Stimulated activated CD8-positive, alpha-beta memory T cell treated with anti-CD3 and anti-CD28 coated beads, Interleukin-15, amount 100 ng/mL, for 4 hours (primary cell): Measurements from ENCODE around the gene GLYATL1.

Experiments used
- DNase-seq, 2 donors: peaks; one replicate each; pipeline ENCODE4 v3.0.0-alpha.2; 2020; ENCODE audit warnings: low read depth in 2 of 2

Gene GLYATL1

GRCh38 chr11:58939277-58939676 is at the start of gene GLYATL1:
Gene GLYATL1, plus strand, starts transcription at chr11:58939488. Its CDS starts 7,600 bp downstream, at chr11:58947088.
- no peak for DNase-seq

DNA sequence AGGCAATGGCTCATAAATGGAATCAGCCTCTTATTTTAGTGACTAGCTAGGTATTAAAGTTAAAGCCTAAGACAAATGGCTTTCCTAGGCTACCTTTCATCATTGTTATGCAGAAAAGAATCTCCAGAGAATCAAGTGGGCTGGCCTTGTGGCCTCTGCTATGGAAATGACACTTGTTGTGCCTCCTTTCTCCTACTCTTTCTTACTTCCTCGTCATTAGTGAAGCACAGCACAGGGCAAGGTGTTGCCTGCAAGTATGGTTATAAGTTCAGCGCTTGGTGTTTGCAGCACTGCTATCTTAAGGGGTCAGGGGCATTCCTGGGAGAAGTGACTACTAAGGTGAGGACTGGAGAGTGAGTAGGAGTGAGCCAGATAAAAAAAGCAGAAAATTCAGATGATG is 45.4 kb upstream of the GLYATL1 start:
- no peak for DNase-seq

- DNase-seq = no peak
These were observed 41.2 kb upstream of the GLYATL1 start for GRCh38 chr11:58898106-58898505.

DNA sequence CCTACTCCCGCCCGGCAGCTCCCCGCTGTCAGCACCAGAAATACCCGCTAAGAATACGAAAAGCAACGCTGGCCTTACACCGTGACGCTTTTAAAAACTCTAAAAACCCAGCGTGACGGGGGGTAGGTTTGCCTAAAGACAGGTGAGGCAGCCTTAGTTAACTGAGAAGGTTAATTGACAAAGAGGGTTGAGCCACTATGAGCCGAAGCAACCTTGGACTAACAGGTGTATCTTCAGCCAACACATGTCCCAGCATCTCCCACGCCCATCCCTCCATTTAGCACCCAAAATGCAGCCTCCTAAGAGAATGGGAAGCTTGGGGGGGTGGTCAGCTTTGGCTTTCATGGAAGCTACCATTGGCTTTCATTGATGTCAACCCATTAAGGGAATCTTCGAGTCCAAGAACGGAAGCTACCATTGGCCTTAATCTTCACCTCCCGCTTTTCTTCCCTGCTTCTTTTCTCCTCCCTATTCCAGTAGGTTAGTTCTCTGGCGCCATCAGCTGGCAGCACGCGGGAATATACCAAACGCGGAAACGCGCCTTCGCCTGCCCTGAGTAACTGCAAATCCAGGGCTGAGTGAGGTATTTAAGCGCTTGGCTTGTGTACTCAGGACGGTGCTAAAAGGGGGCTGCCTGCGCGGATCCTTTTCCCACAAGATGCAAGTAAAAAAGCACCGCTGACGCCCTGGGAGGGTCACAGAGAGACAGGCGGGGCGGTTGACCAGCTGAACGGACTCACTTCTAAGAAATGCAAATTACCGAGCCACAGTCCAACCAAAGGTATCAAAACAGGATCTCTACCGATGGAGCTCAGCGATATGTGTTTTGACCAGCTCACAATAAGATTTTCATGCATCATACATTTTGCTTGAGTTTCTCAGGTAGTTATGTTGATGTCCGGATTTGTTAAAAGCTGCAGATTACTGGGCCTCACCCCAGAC is 38.5 kb upstream of the GLYATL1 start:
- no peak for DNase-seq

GRCh38 chr11:58902881-58903280 is 36.4 kb upstream of the GLYATL1 start:
- DNase-seq = no peak

DNA sequence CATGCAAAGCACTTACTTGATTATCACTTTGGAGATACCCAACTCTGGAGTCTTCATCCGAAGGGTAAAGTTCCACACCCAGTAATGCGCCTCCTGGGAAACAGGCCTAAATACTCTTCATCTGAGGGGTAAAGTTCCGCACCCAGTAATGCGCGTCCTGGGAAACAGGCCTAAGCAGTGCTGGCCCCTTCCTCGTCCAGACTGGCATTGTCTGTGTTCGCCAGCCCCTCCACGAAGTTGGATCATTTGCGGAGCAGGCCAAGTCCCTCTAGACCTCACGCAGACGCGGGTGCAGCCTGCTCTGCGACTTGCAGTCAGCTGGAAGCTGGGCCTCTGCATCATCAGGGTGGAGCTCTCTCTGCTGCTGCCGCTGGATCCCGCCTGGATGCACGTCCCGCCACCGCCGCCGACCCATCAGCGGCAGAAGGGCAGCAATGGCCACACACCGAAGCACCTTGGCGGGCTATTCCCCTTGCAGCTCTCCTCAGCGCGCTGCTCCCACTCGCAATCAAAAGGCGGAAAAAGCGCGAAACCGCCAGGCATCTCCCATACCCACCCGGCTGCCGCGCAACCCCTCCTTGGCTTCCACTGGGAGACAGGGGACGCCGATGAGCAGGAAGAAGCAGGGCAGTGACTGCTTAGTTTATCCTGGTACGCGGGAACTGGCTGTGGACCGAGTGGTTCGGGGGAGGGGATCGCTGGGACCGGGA is 34.1 kb upstream of the GLYATL1 start:
- DNase-seq = no peak

DNA sequence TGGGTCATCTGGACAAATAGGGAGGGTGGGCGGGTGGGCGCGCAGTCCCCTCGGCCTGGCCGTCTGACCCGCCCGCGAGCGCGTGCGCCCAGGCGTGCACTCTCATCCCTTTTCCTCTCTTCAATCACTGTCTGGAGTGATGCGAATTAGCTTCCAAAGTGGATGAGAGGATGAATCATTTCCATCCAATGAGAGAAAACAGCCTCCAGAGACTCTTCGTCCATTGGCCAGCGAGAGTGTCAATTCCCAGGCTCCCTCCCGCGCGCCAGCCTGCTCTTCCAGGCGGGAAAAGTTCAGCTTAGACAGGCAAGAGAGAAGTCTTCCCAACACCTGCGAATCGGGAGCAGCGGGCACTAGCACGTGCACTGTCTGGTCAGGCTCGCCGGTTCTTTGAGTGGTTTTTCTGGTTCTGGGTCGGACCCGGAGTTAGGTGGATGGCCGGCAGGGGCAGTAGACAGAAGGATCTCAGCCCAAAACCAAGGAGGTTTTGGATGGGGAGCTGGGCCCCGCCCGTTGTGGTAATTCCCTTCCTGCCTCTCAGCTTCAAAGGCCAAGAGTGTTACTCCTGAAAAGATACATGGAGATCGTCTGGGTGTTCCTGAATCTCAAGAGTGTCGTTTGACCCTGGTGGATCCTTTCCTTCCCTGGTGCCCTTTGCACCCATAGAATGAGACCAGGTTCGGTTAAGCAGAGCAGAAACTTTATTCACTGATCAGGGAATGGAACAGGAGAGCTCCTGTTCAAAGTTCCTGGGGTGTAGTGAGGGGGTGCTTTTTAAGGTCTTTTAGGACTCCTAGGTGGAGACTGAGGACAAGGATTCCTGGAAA is 33.4 kb upstream of the GLYATL1 start:
- no peak for DNase-seq

GRCh38 chr11:58907780-58908179 is 31.5 kb upstream of the GLYATL1 start:
- no peak for DNase-seq

DNA sequence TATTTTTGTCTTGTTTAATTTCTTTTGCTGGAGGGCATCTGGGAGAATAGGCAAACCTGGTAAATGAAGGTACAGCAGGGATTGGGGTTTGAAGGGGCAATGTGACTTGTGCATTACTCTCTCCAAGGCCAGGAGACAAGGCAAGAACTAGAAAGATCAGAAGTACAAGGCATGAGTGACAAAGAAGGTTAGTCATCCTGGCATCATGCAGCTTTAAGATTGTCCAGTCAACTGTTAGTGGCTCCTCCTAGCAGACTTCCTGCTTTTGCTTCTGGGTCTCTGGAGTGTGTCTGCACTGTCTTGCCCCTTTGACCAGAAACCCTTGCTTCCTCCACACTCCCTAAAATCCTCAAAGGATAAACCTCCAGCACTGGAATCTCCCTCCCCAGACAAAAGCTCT is 27.2 kb upstream of the GLYATL1 start:
- no peak for DNase-seq

DNA sequence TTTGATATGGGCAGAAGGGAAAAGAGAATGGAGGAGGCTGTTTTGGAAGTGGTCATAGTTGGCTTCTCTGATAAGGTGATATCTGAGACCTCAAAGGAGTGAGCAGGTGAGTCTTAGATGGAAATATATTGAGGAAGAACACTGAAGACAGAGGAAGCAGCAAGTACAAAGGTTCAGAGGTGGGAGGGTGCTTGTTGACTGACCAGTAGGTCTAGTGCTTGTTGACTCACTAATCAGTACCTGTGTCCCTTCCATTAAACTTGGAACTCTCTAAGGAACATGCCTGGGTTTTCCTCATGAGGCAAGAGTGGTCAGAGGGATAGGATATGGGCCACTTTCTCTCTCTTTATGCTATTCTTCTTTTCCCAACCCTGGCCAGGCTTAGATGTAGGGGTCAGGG is 25.6 kb upstream of the GLYATL1 start:
- DNase-seq = no peak

- DNase-seq = no peak
These were observed 24.3 kb upstream of the GLYATL1 start for GRCh38 chr11:58914821-58915543.

- no peak for DNase-seq
These were observed 22.7 kb upstream of the GLYATL1 start for GRCh38 chr11:58916637-58917036.

DNA sequence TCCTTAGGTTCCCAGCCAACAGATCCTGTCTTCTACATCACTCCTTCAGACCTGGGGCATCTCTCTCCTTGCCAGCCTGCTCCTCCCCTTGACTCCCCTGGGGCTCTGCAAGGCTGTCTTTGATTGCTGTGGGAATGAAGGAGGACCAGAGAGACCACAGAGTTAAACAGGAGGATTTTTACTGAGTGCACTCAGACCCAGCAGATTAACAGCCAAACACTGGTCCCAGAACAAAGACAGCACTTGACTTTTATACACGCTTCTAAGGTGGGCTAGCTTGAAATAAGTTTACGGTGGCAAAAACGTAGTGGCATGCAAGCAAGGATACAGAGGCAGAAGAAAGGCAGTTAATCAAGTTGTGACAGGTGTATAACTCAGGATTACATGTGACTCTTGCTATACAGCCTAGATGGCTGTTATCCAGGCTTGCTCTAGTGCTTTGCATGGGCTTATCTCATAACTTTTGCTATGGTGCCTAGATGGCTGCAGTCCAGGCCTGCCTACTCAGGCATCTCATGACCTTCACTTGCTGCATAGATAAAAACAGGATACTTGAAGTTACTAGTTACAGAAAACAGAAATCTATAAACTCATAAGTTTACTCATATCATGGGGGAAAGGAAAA is 22.0 kb upstream of the GLYATL1 start:
- DNase-seq = no peak

DNA sequence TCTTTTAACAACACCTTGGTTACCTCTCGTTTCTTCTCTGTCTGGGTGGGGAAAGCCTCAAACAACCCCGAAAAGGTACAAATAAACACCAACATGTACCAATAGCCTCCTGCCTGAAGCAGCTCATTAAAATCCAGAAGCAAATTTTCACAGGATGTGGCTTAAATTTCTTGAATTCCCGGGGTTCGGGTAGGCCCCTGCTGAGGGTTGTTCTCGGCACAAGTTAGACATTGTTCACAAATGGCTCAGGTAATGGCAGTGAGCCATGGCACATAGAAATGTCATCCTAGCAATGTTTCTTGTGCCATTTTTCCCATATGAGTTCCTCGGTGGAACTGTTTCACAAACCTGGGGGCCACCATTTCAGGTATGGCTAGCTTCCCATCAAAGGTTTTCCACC is 19.7 kb upstream of the GLYATL1 start:
- DNase-seq = no peak

DNA sequence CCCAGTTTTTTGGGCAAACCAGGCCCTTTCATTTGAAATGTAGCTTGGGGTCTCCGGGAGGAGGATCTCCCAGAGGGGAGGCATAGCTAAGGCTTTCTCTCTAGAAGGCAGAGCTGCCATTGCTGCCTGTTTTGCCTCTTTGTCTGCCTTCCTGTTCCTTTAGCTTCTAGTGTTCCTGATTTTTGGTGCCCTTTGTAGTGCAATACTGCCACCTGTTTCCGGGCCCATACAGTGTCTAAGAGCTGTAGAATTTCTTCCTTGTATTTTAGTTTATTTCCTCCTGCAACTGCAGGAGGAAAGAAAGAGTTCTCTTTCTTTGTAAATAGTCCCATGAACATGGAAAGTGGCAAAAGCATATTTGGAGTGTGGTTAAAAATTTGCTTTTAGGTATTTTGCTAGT is 19.3 kb upstream of the GLYATL1 start:
- DNase-seq = no peak

DNA sequence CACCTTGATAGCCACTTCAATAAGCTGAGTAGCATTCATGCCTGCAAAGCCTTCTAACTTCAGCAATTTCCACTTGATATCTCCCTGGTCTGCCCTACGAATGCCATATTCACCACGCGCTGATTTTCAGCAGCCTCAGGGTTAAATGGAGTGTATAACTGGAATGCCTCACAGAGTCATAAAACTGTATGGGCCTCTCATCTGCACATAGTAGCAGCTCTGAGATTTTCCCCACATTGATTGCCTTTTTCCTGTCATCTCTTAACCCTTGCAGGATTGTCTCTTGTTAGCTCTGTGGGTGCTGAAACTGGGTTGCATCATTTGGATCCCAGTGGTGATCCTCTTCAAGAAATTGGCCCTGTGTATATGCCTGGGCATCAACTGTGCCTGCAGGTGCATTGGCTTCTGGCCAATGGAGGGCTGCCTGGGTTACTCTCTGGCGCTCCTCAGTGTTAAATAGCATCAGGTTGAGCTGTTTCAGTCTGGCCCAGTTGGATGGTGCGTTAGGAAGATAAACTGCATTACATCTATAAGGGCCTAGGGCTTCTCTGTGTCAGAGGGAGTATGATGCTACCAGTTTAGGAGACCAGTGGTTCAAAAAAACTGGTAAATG is 17.4 kb upstream of the GLYATL1 start:
- DNase-seq = no peak

- no peak for DNase-seq
These were observed 16.8 kb upstream of the GLYATL1 start for GRCh38 chr11:58922479-58922878.

DNA sequence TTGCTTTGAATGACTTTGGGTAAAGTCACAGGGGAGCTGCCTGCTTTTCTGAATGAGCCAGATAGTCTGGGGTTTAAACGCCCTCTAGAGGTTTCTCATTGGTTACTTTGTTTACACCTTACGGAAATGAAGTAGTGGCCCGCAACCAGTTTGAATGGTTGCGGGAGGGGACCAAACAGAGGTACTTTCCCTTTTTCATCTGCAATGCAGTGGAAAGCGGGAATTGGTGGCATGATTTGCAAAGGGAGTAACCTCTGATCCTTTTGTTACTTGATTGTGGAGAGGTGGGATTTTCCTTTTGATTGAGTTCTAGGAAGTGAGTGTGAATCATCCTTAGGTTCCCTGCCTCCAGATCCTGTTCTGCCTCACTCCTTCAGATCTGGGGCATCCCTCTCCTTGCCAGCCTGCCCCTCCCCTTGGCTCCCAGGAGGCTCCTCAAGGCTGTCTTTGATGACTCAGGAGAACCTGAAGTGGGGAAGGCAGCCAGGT is 15.9 kb upstream of the GLYATL1 start:
- DNase-seq = no peak

- DNase-seq = no peak
These were observed 15.1 kb upstream of the GLYATL1 start for GRCh38 chr11:58924230-58924629.

DNA sequence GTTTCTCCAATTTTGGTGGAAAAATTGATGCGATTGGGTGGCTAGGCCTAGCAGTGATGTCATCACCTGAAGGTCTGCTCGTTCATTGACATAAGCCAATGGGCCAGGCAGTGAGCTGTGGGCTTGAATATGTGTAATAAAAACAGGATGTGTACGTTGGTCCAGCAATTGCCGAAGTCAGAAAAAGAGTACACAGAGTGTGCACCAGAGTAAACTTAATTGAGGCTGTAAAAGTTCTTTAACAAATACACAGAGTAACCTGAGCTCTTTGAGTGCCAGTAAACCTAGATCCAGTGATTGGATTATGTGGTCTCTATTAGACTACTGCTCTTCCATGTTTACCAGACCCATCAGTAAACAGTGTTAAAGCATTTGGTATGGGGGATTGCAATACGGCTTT is 13.0 kb upstream of the GLYATL1 start:
- DNase-seq = no peak
